HepG2 (cell line): ENCODE data around the gene TOMM7. TPM values are rescaled to one million over a fixed set of nuclear protein-coding genes. Genes with fewer than 3 reads are reported as not detected.

Source experiments
- CREB1 ChIP-seq, 2 experiments: fragments of 450-650 bp in 1 of 2; IDR thresholded peaks; 2 replicates each; pipeline ENCODE4 v1.6.1; 2016 to 2017; ENCODE audit warnings: control low read depth in 1 of 2, mild to moderate bottlenecking in 1 of 2, missing compliant biosample characterization in 1 of 2, missing genetic modification characterization in 1 of 2
- FIP1L1 ChIP-seq: fragments of 200-400 bp; formaldehyde crosslinking; IDR thresholded peaks from 2 replicates; pipeline ENCODE4 v1.6.1; 2018; ENCODE audit warnings: low read depth, mild to moderate bottlenecking, low read length, moderate library complexity, borderline replicate concordance; ENCODE audit not compliant: insufficient read depth
- FOXM1 ChIP-seq: sonication (generic); formaldehyde crosslinking; IDR thresholded peaks from 2 replicates; pipeline ENCODE4 v1.5.0; 2020; ENCODE audit warnings: missing genetic modification reagents
- KLF6 ChIP-seq: IDR thresholded peaks from 2 replicates; pipeline ENCODE4 v1.8.0; 2016; ENCODE audit warnings: missing biosample characterization, missing genetic modification reagents
- MAX ChIP-seq: IDR thresholded peaks from 2 replicates; pipeline ENCODE4 v1.6.1; 2012; ENCODE audit warnings: inconsistent platforms
- NR2F6 ChIP-seq, 2 experiments: IDR thresholded peaks; 2 replicates each; pipeline ENCODE4 v1.6.1; 2016; ENCODE audit warnings: antibody characterized with exemption in 1 of 2, mild to moderate bottlenecking in 1 of 2
- RAD51 ChIP-seq: fragments of 450-650 bp; IDR thresholded peaks from 2 replicates; pipeline ENCODE4 v1.6.1; 2016; ENCODE audit warnings: borderline replicate concordance
- RBM22 ChIP-seq: fragments of 200-400 bp; formaldehyde crosslinking; optimal IDR thresholded peaks from 2 replicates; pipeline ENCODE3; 2017; ENCODE audit warnings: mild to moderate bottlenecking, low read length, moderate library complexity
- REXO4 ChIP-seq: sonication (generic); formaldehyde crosslinking; IDR thresholded peaks from 2 replicates; pipeline ENCODE4 v1.8.0; 2022; ENCODE audit warnings: missing genetic modification reagents, mild to moderate bottlenecking, borderline replicate concordance
- SIX1 ChIP-seq: sonication (generic); formaldehyde crosslinking; IDR thresholded peaks from 2 replicates; pipeline ENCODE4 v1.4.0; 2020; ENCODE audit warnings: missing genetic modification reagents, borderline replicate concordance
- SOX13 ChIP-seq, 3 experiments: fragments of 450-650 bp in 1 of 3; sonication (generic) in 1 of 3; formaldehyde crosslinking in 1 of 3; IDR thresholded peaks in 2 of 3; conservative IDR thresholded peaks in 1 of 3; 2 replicates each; pipeline versions ENCODE4 v1.5.0 to v1.6.1; 2016 to 2020; ENCODE audit warnings: antibody characterized with exemption in 1 of 3, mild to moderate bottlenecking in 1 of 3, missing compliant biosample characterization in 1 of 3, missing genetic modification reagents in 1 of 3, moderate library complexity in 1 of 3
- THAP11 ChIP-seq: IDR thresholded peaks from 2 replicates; pipeline ENCODE4 v1.6.1; 2016; ENCODE audit warnings: missing biosample characterization, missing genetic modification reagents
- XRCC5 ChIP-seq: fragments of 200-400 bp; formaldehyde crosslinking; optimal IDR thresholded peaks from 2 replicates; pipeline ENCODE3; 2017; ENCODE audit warnings: mild to moderate bottlenecking, low read length
- ZGPAT ChIP-seq: IDR thresholded peaks from 2 replicates; pipeline ENCODE4 v1.6.1; 2016; ENCODE audit warnings: mild to moderate bottlenecking
- ZIK1 ChIP-seq: sonication (generic); formaldehyde crosslinking; IDR thresholded peaks from 2 replicates; pipeline ENCODE4 v1.5.0; 2020; ENCODE audit warnings: mild to moderate bottlenecking, low read depth, missing genetic modification reagents, borderline replicate concordance
- ZNF335 ChIP-seq: sonication (generic); formaldehyde crosslinking; IDR thresholded peaks from 2 replicates; pipeline ENCODE4 v1.4.0; 2020; ENCODE audit warnings: missing genetic modification reagents
- ZNF740 ChIP-seq: sonication (generic); formaldehyde crosslinking; IDR thresholded peaks from 2 replicates; pipeline ENCODE4 v1.4.0; 2020; ENCODE audit warnings: missing genetic modification reagents
- ZSCAN31 ChIP-seq: sonication (generic); formaldehyde crosslinking; IDR thresholded peaks from 2 replicates; pipeline ENCODE4 v1.5.0; 2020; ENCODE audit warnings: low read depth, mild to moderate bottlenecking, missing genetic modification reagents
- ZSCAN9 ChIP-seq: IDR thresholded peaks from 2 replicates; pipeline ENCODE4 v1.6.1; 2016; ENCODE audit warnings: borderline replicate concordance
- polyA plus RNA-seq, 8 experiments: library from polyadenylated mRNA; depleted of rRNA in 3 of 8; stranded (reverse) in 7 of 8; unstranded in 1 of 8; fragments of >200 nt; fragmentation: Illumina TruSeq in 4 of 8; extraction: Trizol in 4 of 8; gene quantifications; 2 replicates each; pipeline versions ENCODE4 v1.2.1 to v1.2.3, GENCODE V29; 2011 to 2016; ENCODE audit warnings: low read depth in 4 of 8, missing spikeins in 1 of 8, mixed read lengths in 1 of 8; ENCODE audit not compliant: insufficient read depth in 1 of 8
- total RNA-seq, 5 experiments: library from RNA; depleted of rRNA; stranded (reverse); fragments of >200 nt; fragmentation: Illumina TruSeq; extraction: Trizol; gene quantifications; 2 replicates each; pipeline ENCODE4 v1.2.3, GENCODE V29; 2016; ENCODE audit warnings: low read depth in 1 of 5
- TF ChIP-seq, protein P1 (sequence below): IDR thresholded peaks from 2 replicates; pipeline ENCODE4 v1.6.1; 2018; ENCODE audit warnings: missing genetic modification reagents, mild to moderate bottlenecking, missing compliant biosample characterization
- TF ChIP-seq, protein P2 (sequence below): sonication (generic); formaldehyde crosslinking; IDR thresholded peaks from 2 replicates; pipeline ENCODE4 v1.5.1; 2020; ENCODE audit warnings: mild to moderate bottlenecking, missing genetic modification reagents, moderate library complexity

TOMM7 gene
- total and polyA plus RNA-seq, 2 of the 13 experiments (the other 11 are each of a cell fraction or from before 2014, with no cell fraction given) = 251 to 369 TPM

GRCh38 chr7:22822486-22823141 is at the start of gene TOMM7 (continued):
- TF ChIP-seq, protein P1, sequence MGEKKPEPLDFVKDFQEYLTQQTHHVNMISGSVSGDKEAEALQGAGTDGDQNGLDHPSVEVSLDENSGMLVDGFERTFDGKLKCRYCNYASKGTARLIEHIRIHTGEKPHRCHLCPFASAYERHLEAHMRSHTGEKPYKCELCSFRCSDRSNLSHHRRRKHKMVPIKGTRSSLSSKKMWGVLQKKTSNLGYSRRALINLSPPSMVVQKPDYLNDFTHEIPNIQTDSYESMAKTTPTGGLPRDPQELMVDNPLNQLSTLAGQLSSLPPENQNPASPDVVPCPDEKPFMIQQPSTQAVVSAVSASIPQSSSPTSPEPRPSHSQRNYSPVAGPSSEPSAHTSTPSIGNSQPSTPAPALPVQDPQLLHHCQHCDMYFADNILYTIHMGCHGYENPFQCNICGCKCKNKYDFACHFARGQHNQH = peak; percentile 69; the same call in 1 of the 2 replicates
- no peak; the same call in 1 of the 2 replicates for TF ChIP-seq NR2F6 (IDR thresholded peaks at IDR 0.05)
- peak; percentile 72 for TF ChIP-seq NR2F6 (CRISPR knock-in tag; IDR thresholded peaks at IDR 0.05)
- TF ChIP-seq ZSCAN31 (CRISPR knock-in tag) = no peak; the same call in 1 of the 2 replicates
- TF ChIP-seq SIX1 (CRISPR knock-in tag) = no peak
- TF ChIP-seq XRCC5 = peak; percentile 40
- TF ChIP-seq MAX = no peak; the same call in 1 of the 2 replicates
- no peak for TF ChIP-seq RAD51
- peak; percentile 73 for TF ChIP-seq ZGPAT (CRISPR knock-in tag)
- no peak for TF ChIP-seq SOX13 (IDR thresholded peaks at IDR 0.05)
- peak in 1 of 2 experiments; percentile 30; a peak in 1 of 4 replicates for TF ChIP-seq SOX13 (CRISPR knock-in tag; conservative IDR thresholded peaks at IDR 0.05 in 1 of 2, IDR thresholded peaks at IDR 0.05 in 1 of 2)
- TF ChIP-seq, protein P2, sequence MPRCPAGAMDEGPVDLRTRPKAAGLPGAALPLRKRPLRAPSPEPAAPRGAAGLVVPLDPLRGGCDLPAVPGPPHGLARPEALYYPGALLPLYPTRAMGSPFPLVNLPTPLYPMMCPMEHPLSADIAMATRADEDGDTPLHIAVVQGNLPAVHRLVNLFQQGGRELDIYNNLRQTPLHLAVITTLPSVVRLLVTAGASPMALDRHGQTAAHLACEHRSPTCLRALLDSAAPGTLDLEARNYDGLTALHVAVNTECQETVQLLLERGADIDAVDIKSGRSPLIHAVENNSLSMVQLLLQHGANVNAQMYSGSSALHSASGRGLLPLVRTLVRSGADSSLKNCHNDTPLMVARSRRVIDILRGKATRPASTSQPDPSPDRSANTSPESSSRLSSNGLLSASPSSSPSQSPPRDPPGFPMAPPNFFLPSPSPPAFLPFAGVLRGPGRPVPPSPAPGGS = 0 out of 2 replicates have a peak, but pooled peaks have one; percentile 51
- no peak for TF ChIP-seq RBM22
- TF ChIP-seq FOXM1 = no peak
- no peak for TF ChIP-seq REXO4 (CRISPR knock-in tag)
- peak; percentile 96 for TF ChIP-seq THAP11 (CRISPR knock-in tag)
- TF ChIP-seq KLF6 (CRISPR knock-in tag) = peak; percentile 88
- peak; percentile 45; the same call in 1 of the 2 replicates for TF ChIP-seq CREB1 (IDR thresholded peaks at IDR 0.05)
- peak; percentile 48; the same call in 1 of the 2 replicates for TF ChIP-seq CREB1 (CRISPR knock-in tag; IDR thresholded peaks at IDR 0.05)
- no peak for TF ChIP-seq ZIK1
- no peak for TF ChIP-seq ZSCAN9 (CRISPR knock-in tag)
- TF ChIP-seq FIP1L1 = no peak
- TF ChIP-seq ZNF740 (CRISPR knock-in tag) = no peak
- peak; percentile 86 for TF ChIP-seq ZNF335 (CRISPR knock-in tag)
